WTC11 (cell line): ENCODE results near the gene MORN2. TPM values are rescaled to one million over a fixed set of nuclear protein-coding genes. Genes with fewer than 3 reads are reported as not detected.

ENCODE experiments used
- ATAC-seq: fragments of 200-7000 bp; cut with Tn5 transposase; 2 replicates; pipeline ENCODE4 v1.10.0; 2021; ENCODE audit warnings: mild to moderate bottlenecking, moderate library complexity
- CTCF ChIA-PET: fragments of 300-600 bp; sonication (Branson Sonifier 250); formaldehyde crosslinking; loops from one replicate; lab custom pipeline; 2021; ENCODE audit warnings: antibody characterized with exemption; lab: Charles Lee
- POLR2A ChIA-PET: fragments of 350-600 bp; sonication (Branson Sonifier 250); formaldehyde crosslinking; loops from one replicate; lab custom pipeline; 2021; ENCODE audit warnings: antibody characterized with exemption; lab: Charles Lee
- DNase-seq: peaks from one replicate; pipeline ENCODE4 v3.0.0; 2021; ENCODE audit warnings: low spot score
- H3K27ac Mint-ChIP-seq: 2 replicates; pipeline ENCODE4 v1.8.0; 2021; ENCODE audit warnings: mixed read lengths
- H3K27me3 Mint-ChIP-seq: 2 replicates; pipeline ENCODE4 v1.8.0; 2021; ENCODE audit warnings: low read depth, mild to moderate bottlenecking, moderate library complexity, mixed read lengths
- H3K36me3 Mint-ChIP-seq: 2 replicates; pipeline ENCODE4 v1.8.0; 2021; ENCODE audit warnings: mixed read lengths
- H3K4me1 Mint-ChIP-seq: 2 replicates; pipeline ENCODE4 v1.8.0; 2022; ENCODE audit warnings: mixed read lengths
- H3K4me3 Mint-ChIP-seq: 2 replicates; pipeline ENCODE4 v1.8.0; 2021; ENCODE audit warnings: mild to moderate bottlenecking, moderate library complexity, mixed read lengths
- H3K9me3 Mint-ChIP-seq: 2 replicates; pipeline ENCODE4 v1.8.0; 2021; ENCODE audit warnings: mixed read lengths
- ATF1 ChIP-seq: sonication (generic); formaldehyde crosslinking; IDR thresholded peaks from 2 replicates; pipeline ENCODE4 v1.8.1; 2023; ENCODE audit warnings: mild to moderate bottlenecking, moderate library complexity, missing genetic modification reagents
- E2F5 ChIP-seq: sonication (generic); formaldehyde crosslinking; IDR thresholded peaks from 2 replicates; pipeline ENCODE4 v1.8.1; 2022; ENCODE audit warnings: mild to moderate bottlenecking, moderate library complexity, missing genetic modification reagents
- ELF4 ChIP-seq: sonication (generic); formaldehyde crosslinking; IDR thresholded peaks from 2 replicates; pipeline ENCODE4 v1.8.1; 2022; ENCODE audit warnings: low read depth, mild to moderate bottlenecking, moderate library complexity, missing genetic modification reagents
- ETV6 ChIP-seq: sonication (generic); formaldehyde crosslinking; IDR thresholded peaks from 2 replicates; pipeline ENCODE4 v1.8.1; 2022; ENCODE audit warnings: mild to moderate bottlenecking, missing genetic modification reagents
- GRHL2 ChIP-seq: fragments of 250-450 bp; sonication (Bioruptor Pico); IDR thresholded peaks from 2 replicates; pipeline ENCODE4 v1.8.0; 2022; ENCODE audit warnings: mild to moderate bottlenecking, moderate library complexity; ENCODE audit not compliant: insufficient replicate concordance, severe bottlenecking
- GTF2I ChIP-seq: fragments of 250-450 bp; sonication (Bioruptor Pico); conservative IDR thresholded peaks from 2 replicates; pipeline ENCODE4 v1.4.0; 2021; ENCODE audit warnings: mild to moderate bottlenecking
- HMGA2 ChIP-seq: fragments of 250-450 bp; sonication (Bioruptor Pico); IDR thresholded peaks from 2 replicates; pipeline ENCODE4 v1.4.0; 2021; ENCODE audit warnings: mild to moderate bottlenecking, moderate library complexity
- IRF2 ChIP-seq: sonication (generic); formaldehyde crosslinking; IDR thresholded peaks from 2 replicates; pipeline ENCODE4 v1.8.0; 2022; ENCODE audit warnings: low read depth, missing genetic modification reagents, borderline replicate concordance
- MYBL2 ChIP-seq: sonication (generic); formaldehyde crosslinking; IDR thresholded peaks from 2 replicates; pipeline ENCODE4 v1.8.1; 2023; ENCODE audit warnings: mild to moderate bottlenecking, moderate library complexity, missing genetic modification reagents
- NFE2L1 ChIP-seq: sonication (generic); formaldehyde crosslinking; IDR thresholded peaks from 2 replicates; pipeline ENCODE4 v1.8.1; 2023; ENCODE audit warnings: missing genetic modification reagents
- NR1H2 ChIP-seq: sonication (generic); formaldehyde crosslinking; IDR thresholded peaks from 2 replicates; pipeline ENCODE4 v1.9.0; 2021; ENCODE audit warnings: mild to moderate bottlenecking, moderate library complexity, missing genetic modification reagents
- TCF7 ChIP-seq: sonication (generic); formaldehyde crosslinking; IDR thresholded peaks from 2 replicates; pipeline ENCODE4 v1.8.0; 2022; ENCODE audit warnings: mild to moderate bottlenecking, low read depth, missing genetic modification reagents, moderate library complexity
- USF1 ChIP-seq: sonication (generic); formaldehyde crosslinking; IDR thresholded peaks from 2 replicates; pipeline ENCODE4 v1.8.0; 2022; ENCODE audit warnings: mild to moderate bottlenecking, missing genetic modification reagents
- ZMAT4 ChIP-seq: fragments of 250-450 bp; sonication (Bioruptor Pico); IDR thresholded peaks from 2 replicates; pipeline ENCODE4 v1.9.0; 2021; ENCODE audit warnings: mild to moderate bottlenecking
- ZNF138 ChIP-seq: sonication (generic); formaldehyde crosslinking; conservative IDR thresholded peaks from 2 replicates; pipeline ENCODE4 v1.8.1; 2022; ENCODE audit warnings: mild to moderate bottlenecking, moderate library complexity, missing genetic modification reagents
- ZNF219 ChIP-seq: sonication (generic); formaldehyde crosslinking; IDR thresholded peaks from 2 replicates; pipeline ENCODE4 v1.8.0; 2023; ENCODE audit warnings: missing genetic modification reagents, mild to moderate bottlenecking, borderline replicate concordance
- ZNF425 ChIP-seq: fragments of 250-450 bp; sonication (Bioruptor Pico); conservative IDR thresholded peaks from 2 replicates; pipeline ENCODE4 v1.9.0; 2021; ENCODE audit warnings: mild to moderate bottlenecking
- total RNA-seq: library from RNA; stranded (reverse); gene quantifications from 3 replicates; pipeline ENCODE4 v1.2.3, GENCODE V29; 2021
- TF ChIP-seq, protein P1 (sequence below): sonication (generic); formaldehyde crosslinking; IDR thresholded peaks from 2 replicates; pipeline ENCODE4 v1.8.1; 2023; ENCODE audit warnings: mild to moderate bottlenecking, missing genetic modification reagents, moderate library complexity
- TF ChIP-seq, protein P2 (sequence below): sonication (generic); formaldehyde crosslinking; IDR thresholded peaks from 2 replicates; pipeline ENCODE4 v1.8.1; 2023; ENCODE audit warnings: mild to moderate bottlenecking, missing genetic modification reagents

The MORN2 gene
- total RNA-seq, 1 experiment from 2014 or later: 5.9 TPM

DNA sequence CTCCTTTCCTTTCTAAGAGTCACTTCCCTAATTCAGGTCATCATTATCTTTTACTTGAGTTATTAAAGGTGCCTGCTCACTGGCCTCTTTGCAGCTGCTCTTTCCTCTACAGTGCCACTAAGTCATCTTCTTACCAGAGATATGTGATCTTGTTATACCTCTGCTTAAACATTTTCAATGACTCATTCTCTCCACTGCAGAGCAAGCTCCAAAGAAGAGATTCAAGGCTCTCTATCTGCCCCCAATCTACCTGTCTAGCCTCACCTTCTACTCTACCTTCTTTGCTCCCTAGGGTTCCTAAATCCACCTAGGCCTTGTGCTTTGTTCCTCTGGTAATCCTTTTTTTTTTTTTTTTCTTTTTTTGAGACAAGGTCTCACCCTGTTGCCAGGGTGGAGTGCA is 17.0 kb downstream of the MORN2 start:
- no peaks in the 10 kb centered on the region; the same call in 1 of the 2 replicates for H3K27me3 Mint-ChIP-seq

DNA sequence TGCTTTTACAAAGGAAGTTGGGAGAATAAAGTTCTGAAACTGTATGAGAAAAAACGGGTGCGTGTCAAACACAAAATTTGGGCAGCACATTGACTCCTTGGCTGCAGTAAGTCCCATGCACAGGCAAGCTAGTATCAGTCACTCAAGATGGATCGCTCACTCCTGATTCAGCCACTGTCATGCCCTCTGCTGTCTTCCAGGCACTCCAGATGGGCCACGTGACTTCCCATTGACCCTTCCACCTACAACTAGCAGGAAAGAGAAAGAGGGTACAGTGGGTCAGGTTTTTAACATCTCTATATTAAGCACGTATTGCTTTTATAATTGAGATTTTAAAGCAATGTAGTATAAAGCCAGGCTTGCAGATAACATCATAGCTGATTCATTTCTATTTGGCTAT is 22.5 kb downstream of the MORN2 start:
- ATAC-seq: peak; percentile 59; the same call in 1 of the 2 replicates
- DNase-seq: no peak
- Mint-ChIP-seq H3K36me3 (no peaks in the 10 kb centered on the region), H3K27me3 (no peaks in the 10 kb centered on the region), H3K4me3 (no peak overlapping the region), H3K4me1 (no peaks in the 10 kb centered on the region), H3K9me3 (no peaks in the 10 kb centered on the region), H3K27ac (no peak overlapping the region)
- TF ChIP-seq ZNF219 (CRISPR knock-in tag) (no peak), ZMAT4 (no peak), USF1 (peak; percentile 55; the same call in 1 of the 2 replicates)
- TF ChIP-seq, protein P1, sequence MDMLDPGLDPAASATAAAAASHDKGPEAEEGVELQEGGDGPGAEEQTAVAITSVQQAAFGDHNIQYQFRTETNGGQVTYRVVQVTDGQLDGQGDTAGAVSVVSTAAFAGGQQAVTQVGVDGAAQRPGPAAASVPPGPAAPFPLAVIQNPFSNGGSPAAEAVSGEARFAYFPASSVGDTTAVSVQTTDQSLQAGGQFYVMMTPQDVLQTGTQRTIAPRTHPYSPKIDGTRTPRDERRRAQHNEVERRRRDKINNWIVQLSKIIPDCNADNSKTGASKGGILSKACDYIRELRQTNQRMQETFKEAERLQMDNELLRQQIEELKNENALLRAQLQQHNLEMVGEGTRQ: peak; percentile 76
- ChIA-PET POLR2A (no interaction called here), CTCF (no interaction called here)

More for the DNA sequence above, 17.0 kb downstream of the MORN2 start:
- ATAC-seq (no peak), DNase-seq (no peak)
- Mint-ChIP-seq H3K9me3 (no peaks in the 10 kb centered on the region), H3K36me3 (no peaks in the 10 kb centered on the region), H3K4me3 (no peak overlapping the region), H3K4me1 (0 out of 2 replicates have a peak, but pooled peaks cover 3% of the 10 kb centered on the region), H3K27ac (no peak overlapping the region)
- POLR2A ChIA-PET: interaction anchor here (0.7 kb wide), 1 partner anchor 135 kb away, joined by 5 read pairs; no protein-coding TSS in a partner anchor
- TF ChIP-seq ELF4 (no peak), IRF2 (CRISPR knock-in tag) (no peak), E2F5 (CRISPR knock-in tag) (no peak), GRHL2 (CRISPR knock-in tag) (no peak), HMGA2 (CRISPR knock-in tag) (no peak), NFE2L1 (no peak), TCF7 (no peak), MYBL2 (CRISPR knock-in tag) (no peak), ETV6 (CRISPR knock-in tag) (no peak), ZNF138 (CRISPR knock-in tag) (no peak), GTF2I (CRISPR knock-in tag) (no peak), NR1H2 (CRISPR knock-in tag) (no peak), ZNF425 (no peak), ATF1 (no peak)
- TF ChIP-seq, protein P2, sequence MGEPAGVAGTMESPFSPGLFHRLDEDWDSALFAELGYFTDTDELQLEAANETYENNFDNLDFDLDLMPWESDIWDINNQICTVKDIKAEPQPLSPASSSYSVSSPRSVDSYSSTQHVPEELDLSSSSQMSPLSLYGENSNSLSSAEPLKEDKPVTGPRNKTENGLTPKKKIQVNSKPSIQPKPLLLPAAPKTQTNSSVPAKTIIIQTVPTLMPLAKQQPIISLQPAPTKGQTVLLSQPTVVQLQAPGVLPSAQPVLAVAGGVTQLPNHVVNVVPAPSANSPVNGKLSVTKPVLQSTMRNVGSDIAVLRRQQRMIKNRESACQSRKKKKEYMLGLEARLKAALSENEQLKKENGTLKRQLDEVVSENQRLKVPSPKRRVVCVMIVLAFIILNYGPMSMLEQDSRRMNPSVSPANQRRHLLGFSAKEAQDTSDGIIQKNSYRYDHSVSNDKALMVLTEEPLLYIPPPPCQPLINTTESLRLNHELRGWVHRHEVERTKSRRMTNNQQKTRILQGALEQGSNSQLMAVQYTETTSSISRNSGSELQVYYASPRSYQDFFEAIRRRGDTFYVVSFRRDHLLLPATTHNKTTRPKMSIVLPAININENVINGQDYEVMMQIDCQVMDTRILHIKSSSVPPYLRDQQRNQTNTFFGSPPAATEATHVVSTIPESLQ (CRISPR knock-in tag): no peak
- CTCF ChIA-PET: interaction anchor here (0.7 kb wide), 1 partner anchor 55 kb away, joined by 3 read pairs; no protein-coding TSS in a partner anchor
